Measurements from ENCODE around the gene CCDC110.

CCDC110 gene

DNA sequence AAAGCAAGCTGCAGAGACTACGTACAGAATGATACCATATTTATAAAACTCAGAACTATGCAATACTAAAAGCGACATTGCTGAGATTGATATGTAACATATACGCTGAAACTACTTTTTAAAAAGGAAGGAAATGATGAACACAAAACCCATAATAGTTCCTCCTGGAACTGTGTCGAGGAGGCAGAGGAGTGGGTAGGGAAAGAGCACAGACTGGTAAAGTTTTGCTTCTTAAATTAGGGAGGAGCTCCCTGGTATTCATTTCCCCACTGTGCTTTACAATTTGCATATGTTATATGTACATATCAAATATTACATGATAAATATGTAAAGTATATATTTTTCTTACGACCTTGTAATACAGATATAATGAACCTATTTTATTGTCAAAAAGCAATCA, 59.7 kb downstream of the CCDC110 start:
- Histone ChIP-seq H3K36me3 (ENCODE audit: control insufficient read depth, low read depth, low read length) (peaks cover 18% of the 10 kb centered on the region), H3K27ac (ENCODE audit: low read length) (no peak overlapping the region), H3K4me3 (ENCODE audit: low read length) (no peak overlapping the region), H3K27me3 (ENCODE audit: control insufficient read depth, insufficient read depth, low read length) (no peaks in the 10 kb centered on the region), H3K9me3 (ENCODE audit: control insufficient read depth, low read depth, low read length) (no peaks in the 10 kb centered on the region), H3K9ac (ENCODE audit: low read length) (no peak overlapping the region), H3K4me1 (ENCODE audit: control insufficient read depth, low read depth, low read length) (no peaks in the 10 kb centered on the region)

DNA sequence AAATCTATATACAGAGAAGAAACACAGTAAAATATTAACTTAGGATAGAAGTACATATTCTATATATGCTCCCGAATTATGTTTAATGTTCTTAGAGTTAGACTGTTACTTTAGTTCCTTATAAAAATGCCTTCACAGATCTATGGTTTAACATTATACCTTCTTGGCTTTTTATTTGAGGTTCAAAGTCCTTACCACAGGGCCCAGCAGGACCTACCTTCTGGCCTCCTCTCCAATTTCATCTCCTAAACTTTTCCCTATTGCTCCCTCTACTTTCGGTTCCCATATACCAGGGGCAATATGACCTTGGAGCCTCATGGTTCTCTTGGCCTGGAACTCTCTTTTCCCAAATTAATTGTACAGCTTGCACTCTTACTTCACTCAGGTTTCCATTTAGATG, 63.1 kb downstream of the CCDC110 start:
- no peaks in the 10 kb centered on the region for H3K27me3 ChIP-seq (ENCODE audit: control insufficient read depth, insufficient read depth, low read length)
- no peaks in the 10 kb centered on the region for H3K4me1 ChIP-seq (ENCODE audit: control insufficient read depth, low read depth, low read length)
- H3K27ac ChIP-seq (ENCODE audit: low read length): no peak overlapping the region
- no peaks in the 10 kb centered on the region for H3K9me3 ChIP-seq (ENCODE audit: control insufficient read depth, low read depth, low read length)
- no peak overlapping the region for H3K9ac ChIP-seq (ENCODE audit: low read length)
- no peak overlapping the region for H3K4me3 ChIP-seq (ENCODE audit: low read length)
- peaks cover 17% of the 10 kb centered on the region for H3K36me3 ChIP-seq (ENCODE audit: control insufficient read depth, low read depth, low read length)

- Histone ChIP-seq H3K36me3 (ENCODE audit: control insufficient read depth, low read depth, low read length) (peaks cover 28% of the 10 kb centered on the region), H3K4me3 (ENCODE audit: low read length) (no peak overlapping the region), H3K9me3 (ENCODE audit: control insufficient read depth, low read depth, low read length) (no peaks in the 10 kb centered on the region), H3K27me3 (ENCODE audit: control insufficient read depth, insufficient read depth, low read length) (no peaks in the 10 kb centered on the region), H3K9ac (ENCODE audit: low read length) (no peak overlapping the region), H3K27ac (ENCODE audit: low read length) (no peak overlapping the region), H3K4me1 (ENCODE audit: control insufficient read depth, low read depth, low read length) (no peaks in the 10 kb centered on the region)
Measured at GRCh38 chr4:185405296-185405999, 66.1 kb downstream of the CCDC110 start.

DNA sequence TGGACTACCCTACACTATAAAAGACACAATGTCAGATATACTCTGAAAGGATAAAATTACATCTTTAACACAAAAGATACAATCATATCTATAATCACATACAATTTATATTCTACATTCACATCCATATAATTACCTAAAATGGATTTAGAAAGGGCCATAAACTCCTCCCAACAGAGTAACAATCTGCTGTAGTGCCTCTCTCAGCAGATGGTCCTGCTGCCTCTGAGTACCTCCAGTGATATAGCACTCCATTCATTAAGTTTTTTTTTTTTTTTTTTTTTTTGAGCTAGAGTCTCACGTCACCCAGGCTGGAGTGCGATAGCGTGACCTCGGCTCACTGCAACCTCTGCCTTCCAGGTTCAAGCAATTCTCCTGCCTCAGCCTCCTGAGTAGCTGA, 67.5 kb downstream of the CCDC110 start:
- Histone ChIP-seq H3K27ac (ENCODE audit: low read length) (no peak overlapping the region), H3K4me3 (ENCODE audit: low read length) (no peak overlapping the region), H3K4me1 (ENCODE audit: control insufficient read depth, low read depth, low read length) (no peaks in the 10 kb centered on the region), H3K27me3 (ENCODE audit: control insufficient read depth, insufficient read depth, low read length) (no peaks in the 10 kb centered on the region), H3K9me3 (ENCODE audit: control insufficient read depth, low read depth, low read length) (no peaks in the 10 kb centered on the region), H3K36me3 (ENCODE audit: control insufficient read depth, low read depth, low read length) (peaks cover 35% of the 10 kb centered on the region), H3K9ac (ENCODE audit: low read length) (no peak overlapping the region)

- peaks cover 5% of the 10 kb centered on the region for H3K4me1 ChIP-seq (ENCODE audit: control insufficient read depth, low read depth, low read length)
- H3K4me3 ChIP-seq (ENCODE audit: low read length): no peak overlapping the region
- H3K9me3 ChIP-seq (ENCODE audit: control insufficient read depth, low read depth, low read length): no peaks in the 10 kb centered on the region
- H3K9ac ChIP-seq (ENCODE audit: low read length): no peak overlapping the region
- H3K36me3 ChIP-seq (ENCODE audit: control insufficient read depth, low read depth, low read length): peaks cover 20% of the 10 kb centered on the region
- H3K27me3 ChIP-seq (ENCODE audit: control insufficient read depth, insufficient read depth, low read length): peaks cover 19% of the 10 kb centered on the region
- H3K27ac ChIP-seq (ENCODE audit: low read length): no peak overlapping the region
Measured at GRCh38 chr4:185399466-185399865, 72.1 kb downstream of the CCDC110 start.

DNA sequence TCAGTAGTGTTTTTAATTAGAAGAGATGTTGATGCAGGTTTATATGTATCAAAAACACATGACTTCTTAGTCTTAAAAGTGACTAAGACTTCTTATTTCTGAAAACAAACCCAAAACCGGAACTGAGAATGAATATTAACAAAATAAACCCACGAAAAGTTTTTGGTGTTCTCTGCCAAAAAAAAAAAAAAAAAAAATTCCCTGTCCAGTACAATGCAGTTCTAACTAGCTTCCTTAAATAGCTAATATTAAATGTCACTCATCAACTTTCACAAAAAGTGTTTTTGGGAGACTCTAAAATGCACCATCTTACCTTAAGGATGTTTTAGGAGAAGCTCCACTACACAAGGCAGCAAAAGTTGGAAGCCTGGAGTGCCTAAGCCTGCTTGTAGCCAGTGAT, 72.9 kb downstream of the CCDC110 start:
- Histone ChIP-seq H3K4me3 (ENCODE audit: low read length) (no peak overlapping the region), H3K9me3 (ENCODE audit: control insufficient read depth, low read depth, low read length) (no peaks in the 10 kb centered on the region), H3K27ac (ENCODE audit: low read length) (no peak overlapping the region), H3K9ac (ENCODE audit: low read length) (no peak overlapping the region), H3K27me3 (ENCODE audit: control insufficient read depth, insufficient read depth, low read length) (peaks cover 19% of the 10 kb centered on the region), H3K36me3 (ENCODE audit: control insufficient read depth, low read depth, low read length) (peaks cover 20% of the 10 kb centered on the region), H3K4me1 (ENCODE audit: control insufficient read depth, low read depth, low read length) (peaks cover 5% of the 10 kb centered on the region)

DNA sequence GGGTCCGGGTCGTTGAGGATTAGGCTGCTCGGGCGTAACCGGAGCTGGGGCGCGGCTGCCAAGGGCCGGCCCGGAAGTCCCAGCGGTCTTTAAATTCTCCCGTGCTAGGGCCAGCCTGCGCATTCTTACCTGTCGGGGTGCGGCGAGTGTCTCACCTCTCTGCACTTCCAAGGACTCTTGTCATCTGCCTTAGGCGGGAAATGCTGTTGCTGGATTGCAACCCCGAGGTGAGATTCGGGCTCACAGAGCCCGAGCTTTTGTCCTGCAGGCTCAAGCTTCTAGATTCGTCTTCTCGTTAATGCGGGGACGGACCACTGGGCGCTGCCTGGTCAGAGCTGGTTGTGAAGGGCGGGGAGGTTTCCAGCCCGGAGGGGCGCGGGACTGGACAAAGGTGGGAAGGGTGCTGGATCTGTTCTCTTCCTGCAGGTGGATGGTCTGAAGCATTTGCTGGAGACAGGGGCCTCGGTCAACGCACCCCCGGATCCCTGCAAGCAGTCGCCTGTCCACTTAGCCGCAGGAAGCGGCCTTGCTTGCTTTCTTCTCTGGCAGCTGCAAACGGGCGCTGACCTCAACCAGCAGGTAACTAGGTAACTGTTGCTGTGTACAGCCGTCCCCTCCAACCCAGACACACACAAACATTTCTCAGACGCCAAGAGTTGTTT, 74.7 kb downstream of the CCDC110 start, which contains the start of gene ANKRD37:
Gene ANKRD37 (plus strand): TSS at position 118 of the 662 bp plus-strand sequence. CDS start 83 bp downstream, at position 201.
- Histone ChIP-seq H3K27ac (ENCODE audit: low read length) (no peak within 1 kb of the TSS), H3K27me3 (ENCODE audit: control insufficient read depth, insufficient read depth, low read length) (peaks cover 19% of the 10 kb centered on the region), H3K4me1 (ENCODE audit: control insufficient read depth, low read depth, low read length) (peaks cover 5% of the 10 kb centered on the region), H3K9me3 (ENCODE audit: control insufficient read depth, low read depth, low read length) (no peaks in the 10 kb centered on the region), H3K9ac (ENCODE audit: low read length) (peak within 1 kb of the TSS; percentile 43), H3K4me3 (ENCODE audit: low read length) (peak within 1 kb of the TSS; percentile 71), H3K36me3 (ENCODE audit: control insufficient read depth, low read depth, low read length) (peaks cover 10% of the 10 kb centered on the region)

DNA sequence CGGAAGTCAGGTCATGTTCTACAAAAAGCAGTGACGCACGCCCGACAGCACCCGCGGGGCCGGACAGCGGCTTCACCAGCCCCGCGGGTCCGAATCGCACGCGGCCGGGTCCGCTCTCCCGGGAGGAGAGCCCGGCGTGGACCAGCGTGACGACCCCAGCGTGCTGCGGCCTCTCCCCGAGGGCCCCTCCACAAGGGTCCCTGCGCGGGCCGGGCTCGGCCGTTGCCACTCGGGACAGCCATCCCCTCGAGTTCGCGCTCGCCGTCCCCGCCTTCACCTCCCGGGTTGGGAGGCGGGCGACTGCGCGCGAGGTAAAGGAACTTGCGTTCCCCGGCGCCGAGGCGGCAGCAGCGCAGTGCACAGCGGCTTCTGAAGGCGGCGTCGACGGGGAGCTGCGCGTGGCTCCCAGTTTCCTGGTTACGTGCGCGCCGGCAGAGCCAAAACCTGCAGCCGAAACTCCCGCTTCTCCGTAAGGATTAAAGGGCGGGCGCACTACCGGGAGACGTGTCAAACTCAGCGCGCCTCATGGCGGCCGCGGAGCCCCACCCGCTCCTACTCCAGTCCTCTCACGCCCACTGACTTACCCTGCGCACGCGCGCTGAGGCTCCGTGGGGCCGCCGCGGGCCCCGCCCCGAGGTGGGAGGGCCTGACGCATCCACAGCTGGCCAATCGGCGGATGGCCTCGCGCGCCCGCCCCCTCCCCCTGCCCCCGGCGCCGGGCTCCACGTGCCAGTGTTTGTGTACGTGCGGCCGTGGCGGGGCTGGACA, 75.4 kb downstream of the CCDC110 start:
- Histone ChIP-seq H3K27me3 (ENCODE audit: control insufficient read depth, insufficient read depth, low read length) (peaks cover 19% of the 10 kb centered on the region), H3K27ac (ENCODE audit: low read length) (no peak overlapping the region), H3K36me3 (ENCODE audit: control insufficient read depth, low read depth, low read length) (peaks cover 7% of the 10 kb centered on the region), H3K4me3 (ENCODE audit: low read length) (peak overlapping the region; percentile 71), H3K9me3 (ENCODE audit: control insufficient read depth, low read depth, low read length) (no peaks in the 10 kb centered on the region), H3K9ac (ENCODE audit: low read length) (peak overlapping the region; percentile 43), H3K4me1 (ENCODE audit: control insufficient read depth, low read depth, low read length) (peaks cover 5% of the 10 kb centered on the region)

GRCh38 chr4:185395238-185395955, 76.1 kb downstream of the CCDC110 start, which contains the start of gene LRP2BP:
LRP2BP (minus strand) TSS chr4:185395924; CDS start chr4:185378186, 17,738 bp downstream.
- H3K4me3 ChIP-seq (ENCODE audit: low read length): peak within 1 kb of the TSS; percentile 71
- H3K36me3 ChIP-seq (ENCODE audit: control insufficient read depth, low read depth, low read length): peaks cover 7% of the 10 kb centered on the region
- peaks cover 5% of the 10 kb centered on the region for H3K4me1 ChIP-seq (ENCODE audit: control insufficient read depth, low read depth, low read length)
- H3K9me3 ChIP-seq (ENCODE audit: control insufficient read depth, low read depth, low read length): no peaks in the 10 kb centered on the region
- H3K9ac ChIP-seq (ENCODE audit: low read length): peak within 1 kb of the TSS; percentile 43
- H3K27ac ChIP-seq (ENCODE audit: low read length): no peak within 1 kb of the TSS
- peaks cover 19% of the 10 kb centered on the region for H3K27me3 ChIP-seq (ENCODE audit: control insufficient read depth, insufficient read depth, low read length)

Data from iPS-18a (cell line).